Measurements from ENCODE around the gene PHACTR4. TPM values are rescaled to one million over a fixed set of nuclear protein-coding genes. Genes with fewer than 3 reads are reported as not detected.

The PHACTR4 gene
- total and polyA plus RNA-seq, 2 of the 4 experiments (the other 2 are of a cell fraction), result 7.5 to 15.0 TPM

GRCh38 chr1:28339551-28339950 lies 30.0 kb upstream of the PHACTR4 start:
- ATAC-seq (ENCODE audit: low read depth), result no peak
- no peak overlapping the region for H2AFZ ChIP-seq (replicated peaks; ENCODE audit: low read length, poor library complexity)
- no peak overlapping the region for H3K4ac ChIP-seq (ENCODE audit: low read depth, low read length)
- no peak overlapping the region for H2BK20ac ChIP-seq (ENCODE audit: low read depth, low read length)
- H2BK5ac ChIP-seq (ENCODE audit: low read depth, low read length, poor library complexity, severe bottlenecking), result no peak overlapping the region
- in situ Hi-C loops (cut with MboI; ENCODE audit: low sequenced_read_pairs) (no loop called here), intact Hi-C loops (cut with micrococcal nuclease) (no loop called here), dilution Hi-C loops (cut with HindIII; ENCODE audit: low sequenced_read_pairs, unreplicated experiment) (no loop called here)
- H3K36me3 ChIP-seq (ENCODE audit: control insufficient read depth, insufficient read depth, low read length), result peaks cover 9% of the 10 kb centered on the region; the same call in 1 of the 2 replicates
- no peaks in the 10 kb centered on the region for H3K9me1 ChIP-seq (ENCODE audit: insufficient read depth, low read length)
- no peaks in the 10 kb centered on the region for H3K9me3 ChIP-seq (ENCODE audit: control insufficient read depth, insufficient read depth, low read length)
- H2BK15ac ChIP-seq (ENCODE audit: low read depth, low read length), result no peak overlapping the region
- no peak overlapping the region for H3K23ac ChIP-seq (ENCODE audit: low read depth, low read length)
- H2BK120ac ChIP-seq (ENCODE audit: low read depth, low read length), result no peak overlapping the region
- H3K4me1 ChIP-seq (ENCODE audit: control insufficient read depth, insufficient read depth, low read length), result no peaks in the 10 kb centered on the region
- H3K9ac ChIP-seq (ENCODE audit: low read depth, low read length), result no peak overlapping the region
- ChIA-PET POLR2A (ENCODE audit: unreplicated experiment) (no interaction called here), CTCF (interaction anchor here (0.7 kb wide), 1 partner anchor 102 kb away, joined by 4 read pairs; no protein-coding TSS in a partner anchor)
- H4K20me1 ChIP-seq (ENCODE audit: insufficient read depth, low read length), result no peaks in the 10 kb centered on the region
- no peak overlapping the region for H3K14ac ChIP-seq (replicated peaks; ENCODE audit: low read depth, low read length)
- H4K8ac ChIP-seq (ENCODE audit: low read depth in 2 of 2, low read length in 2 of 2), result no peak overlapping the region
- no peak overlapping the region for H3K56ac ChIP-seq (ENCODE audit: extremely low read depth, insufficient read depth, low read length)
- 90% methylated on average over 2 of the region's 10 CpGs; no CpG with 5 or more reads in 1 of the 2 experiments for WGBS, 2 experiments (ENCODE audit: extremely low coverage in 2 of 2, insufficient read length in 1 of 2)
- no peak overlapping the region for H3K4me3 ChIP-seq (ENCODE audit: insufficient read depth, low read depth, low read length)
- H3K27me3 ChIP-seq (ENCODE audit: control insufficient read depth, insufficient read depth, low read length), result no peaks in the 10 kb centered on the region
- no peak overlapping the region for H2AK5ac ChIP-seq (ENCODE audit: low read depth, low read length)
- H3K27ac ChIP-seq (ENCODE audit: insufficient read depth, low read length), result no peak overlapping the region
- no peak overlapping the region for H2AK9ac ChIP-seq (replicated peaks; ENCODE audit: low read depth, low read length, poor library complexity)
- TF ChIP-seq NFE2L2 (IDR thresholded peaks at IDR 0.05; ENCODE audit: low read depth, low read length) (no peak), MXI1 (IDR thresholded peaks at IDR 0.05; ENCODE audit: borderline replicate concordance, low read depth, low read length) (no peak), MAZ (IDR thresholded peaks at IDR 0.05; ENCODE audit: borderline replicate concordance, low read depth, low read length) (no peak), CEBPB (IDR thresholded peaks at IDR 0.05; ENCODE audit: low read depth, low read length) (no peak), USF2 (IDR thresholded peaks at IDR 0.05; ENCODE audit: low read depth, low read length) (no peak), CHD1 (IDR thresholded peaks at IDR 0.05; ENCODE audit: low read depth, low read length) (no peak), CTCF (conservative IDR thresholded peaks at IDR 0.05; ENCODE audit: low read depth, low read length) (no peak), FOS (IDR thresholded peaks at IDR 0.05; ENCODE audit: low read depth, low read length) (no peak), BHLHE40 (IDR thresholded peaks at IDR 0.05; ENCODE audit: low read depth, low read length) (no peak)
- no TSS peak for BruUV-seq (replicated peaks)
- H3K18ac ChIP-seq (ENCODE audit: low read depth, low read length), result no peak overlapping the region
- no peak overlapping the region for H3K4me2 ChIP-seq (ENCODE audit: low read depth, low read length)
- no peak overlapping the region for H4K5ac ChIP-seq (ENCODE audit: low read depth, low read length)
- 0 out of 4 replicates have a peak, but pooled peaks cover 0 to 2% of the 10 kb centered on the region in 2 experiments for H3K79me1 ChIP-seq (ENCODE audit: low read depth in 1 of 2, low read length in 2 of 2)
- DNase-seq, result no peak
- H4K91ac ChIP-seq (ENCODE audit: insufficient read depth, low read depth, low read length), result no peak overlapping the region
